HG02840 (cell line): ENCODE results near the gene COL9A2.
A peak's percentile ranks its signal among the peaks of the same experiment; 100 is the strongest.
"Not testable (repeated sequence)": the region's sequence is repeated elsewhere in the genome, so short reads cannot be mapped to it uniquely, and the experiment has no call there.

ENCODE experiments used
- ATAC-seq: cut with Tn5 transposase; IDR thresholded peaks from one replicate; pipeline ENCODE4 v1.9.1; 2021; ENCODE audit warnings: mild to moderate bottlenecking, moderate library complexity, moderate number of reproducible peaks; ENCODE audit not compliant: unreplicated experiment, low FRiP score

COL9A2 gene

DNA sequence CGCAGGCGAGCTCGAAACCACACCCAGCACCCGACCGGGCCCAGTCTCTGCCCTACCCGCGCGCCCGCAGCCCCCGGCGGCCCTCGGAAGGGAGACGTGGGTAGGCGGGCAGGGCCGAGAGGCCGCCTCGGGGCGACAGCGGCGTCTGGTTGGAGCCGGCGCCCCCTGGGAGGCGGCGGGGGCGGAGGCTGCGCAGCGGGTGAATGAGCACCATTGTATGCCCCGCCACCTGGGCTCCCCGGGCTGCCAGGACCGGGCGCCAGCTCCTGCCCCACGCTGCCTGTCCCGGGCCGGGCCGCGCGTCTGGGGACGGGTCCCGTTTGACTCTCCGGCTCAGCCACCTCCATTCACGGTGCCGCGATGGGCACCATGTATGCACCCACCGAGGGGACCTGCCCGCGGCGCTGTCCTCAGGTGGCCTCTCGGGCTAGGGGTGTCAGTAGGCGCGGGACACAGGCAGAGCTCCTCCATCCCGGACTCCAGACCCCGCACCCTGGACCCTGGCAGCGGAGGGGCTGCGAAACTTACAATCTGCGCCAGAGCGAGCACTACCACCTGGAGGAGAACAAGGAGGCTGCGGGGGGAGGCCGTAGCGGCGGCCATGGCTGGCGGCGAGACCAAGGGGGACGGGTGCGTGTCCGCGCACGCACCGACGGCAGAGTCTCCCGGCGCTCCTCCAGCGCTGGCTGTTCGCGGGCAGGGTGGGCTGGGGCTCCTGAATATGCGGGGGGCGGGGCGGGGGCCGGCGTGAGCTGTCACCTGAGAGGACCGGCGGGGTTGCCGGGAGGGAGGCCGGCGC is at the start of gene COL9A2:
Gene COL9A2, minus strand, starts transcription at position 692 of the 799 bp plus-strand sequence. Its CDS starts 89 bp downstream, at position 603.
- ATAC-seq, result no peak

DNA sequence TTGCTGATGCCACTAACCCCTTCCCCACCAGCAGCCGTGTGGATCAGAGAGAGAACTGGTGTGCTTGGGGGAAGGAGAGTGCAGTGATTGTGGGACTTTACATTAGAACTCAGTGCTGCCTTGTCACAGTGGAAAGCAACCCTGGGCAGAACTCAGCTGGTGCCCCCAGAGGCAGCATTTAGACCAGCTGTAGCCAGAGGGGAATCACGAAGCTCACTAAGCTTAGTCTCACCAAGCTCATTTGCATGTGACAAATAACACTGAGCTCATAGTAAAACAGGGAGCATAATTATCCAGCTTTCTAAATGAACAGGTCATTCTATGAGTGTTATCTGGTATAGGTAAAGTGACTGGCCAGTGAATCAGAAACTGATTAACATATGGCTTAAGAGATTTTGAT is 46.6 kb upstream of the COL9A2 start:
- peak; percentile 88 for ATAC-seq

DNA sequence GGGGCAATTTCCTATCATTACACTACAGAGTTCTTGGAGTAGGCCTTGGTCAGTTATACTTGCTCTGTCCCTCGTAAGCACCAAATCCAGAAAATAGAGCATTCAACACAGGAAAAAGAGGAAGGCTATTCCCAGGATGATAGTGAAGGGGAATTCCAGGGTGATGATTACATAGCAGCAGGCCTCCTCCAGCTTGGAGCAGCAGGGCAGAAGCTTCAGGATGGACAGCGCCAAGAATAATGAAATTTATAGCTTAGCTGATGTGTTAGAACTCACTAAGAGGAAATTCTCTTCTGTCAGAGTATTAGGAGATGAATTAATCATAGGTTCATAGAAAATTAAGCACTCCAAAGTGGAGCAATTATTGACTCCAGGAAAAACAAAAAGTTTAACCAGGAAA is 45.6 kb upstream of the COL9A2 start:
- no peak for ATAC-seq

DNA sequence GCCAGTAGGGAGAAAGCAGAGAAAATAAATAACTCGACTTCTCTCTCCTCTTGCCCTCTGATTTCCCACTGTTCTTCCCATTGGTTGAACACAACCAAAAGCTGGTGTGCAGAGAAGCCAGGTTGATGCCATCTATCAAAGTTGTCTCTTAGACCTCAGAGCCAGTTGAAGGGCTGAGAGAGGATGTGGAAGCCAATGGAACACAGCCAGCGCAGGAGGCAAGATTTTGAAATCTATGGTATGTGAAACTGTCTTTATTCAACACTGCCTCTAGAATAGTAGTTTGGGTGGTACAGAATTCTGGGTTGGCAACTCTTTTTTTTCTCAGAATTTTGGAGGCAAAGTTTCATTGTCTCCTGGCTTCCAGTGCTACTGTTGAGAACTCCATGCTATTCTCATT is 45.1 kb upstream of the COL9A2 start:
- ATAC-seq, result no peak

DNA sequence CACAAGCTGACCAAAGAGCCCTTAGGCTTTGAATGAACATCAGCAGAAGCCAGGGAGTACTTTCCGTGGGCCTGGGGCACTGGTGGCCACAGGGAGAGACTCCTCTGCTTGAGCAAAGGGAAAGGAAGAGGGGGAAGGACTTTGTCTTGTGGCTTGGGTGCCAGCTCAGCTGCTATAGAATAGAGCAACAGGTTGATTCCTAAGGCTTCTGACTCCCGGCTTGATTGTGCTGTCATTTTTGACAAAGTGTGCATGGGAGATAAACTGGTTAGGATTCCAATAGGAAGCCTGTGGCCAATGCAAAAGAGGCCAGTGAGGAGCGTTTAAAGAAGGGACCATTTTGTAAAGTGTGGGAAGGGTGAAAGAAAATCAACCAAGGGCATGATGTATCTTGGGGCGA is 44.6 kb upstream of the COL9A2 start:
- ATAC-seq, result no peak

DNA sequence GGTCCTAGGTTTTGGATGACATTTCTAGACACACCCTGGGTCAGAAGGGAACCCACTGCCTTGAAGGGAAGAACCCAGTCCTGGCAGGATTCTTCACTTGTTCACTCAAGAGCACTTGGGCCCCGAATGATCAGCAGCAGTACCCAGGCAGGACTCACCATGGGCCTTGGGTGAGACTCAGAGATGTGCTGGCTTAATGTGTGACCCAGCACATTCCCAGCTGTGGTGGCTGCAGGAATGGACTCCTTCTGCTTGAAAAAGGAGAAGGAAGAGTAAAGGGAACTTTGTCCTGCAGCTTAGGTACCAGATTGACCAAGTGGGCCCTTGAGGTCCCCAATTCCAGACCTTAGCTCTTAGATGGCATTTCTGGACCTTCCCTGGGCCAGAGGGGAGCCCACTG is 44.1 kb upstream of the COL9A2 start:
- no peak for ATAC-seq

DNA sequence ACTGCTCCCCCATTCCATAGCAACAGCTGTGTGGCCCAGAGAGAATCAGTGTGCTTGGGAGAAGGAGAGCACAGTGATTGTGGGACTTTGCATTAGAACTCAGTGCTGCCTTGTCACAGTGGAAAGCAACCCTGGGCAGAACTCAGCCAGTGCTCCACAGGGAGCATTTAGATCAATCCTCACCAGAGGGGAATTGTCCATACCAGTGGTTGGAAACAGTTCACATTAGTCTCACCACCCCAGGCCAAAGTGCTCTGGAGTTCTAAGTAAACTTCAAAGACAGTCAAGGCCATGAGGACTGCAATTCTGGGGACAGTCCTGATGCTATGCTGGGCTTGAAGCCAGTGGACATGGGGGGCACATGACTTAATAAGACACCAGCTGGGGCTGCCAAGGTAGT is 43.5 kb upstream of the COL9A2 start:
- no peak for ATAC-seq

DNA sequence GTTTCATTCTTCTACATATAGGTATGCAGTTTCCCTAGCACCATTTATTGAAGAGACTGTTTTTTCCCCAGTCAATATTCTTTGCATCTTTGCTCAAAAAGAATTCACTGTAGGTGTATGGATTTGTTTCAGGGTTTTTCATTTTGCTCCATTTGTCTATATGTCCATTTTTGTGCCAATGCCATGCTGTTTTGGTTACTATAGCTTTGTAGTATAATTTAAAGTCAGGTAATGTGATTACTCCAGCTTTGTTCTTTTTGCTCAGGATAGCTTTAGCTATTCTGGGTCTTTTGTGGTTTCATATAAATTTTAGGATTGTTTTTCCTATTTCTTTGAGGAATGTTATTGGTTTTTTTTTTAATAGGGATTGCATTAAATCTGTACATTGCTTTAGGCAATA is 40.5 kb upstream of the COL9A2 start:
- ATAC-seq, result no peak

DNA sequence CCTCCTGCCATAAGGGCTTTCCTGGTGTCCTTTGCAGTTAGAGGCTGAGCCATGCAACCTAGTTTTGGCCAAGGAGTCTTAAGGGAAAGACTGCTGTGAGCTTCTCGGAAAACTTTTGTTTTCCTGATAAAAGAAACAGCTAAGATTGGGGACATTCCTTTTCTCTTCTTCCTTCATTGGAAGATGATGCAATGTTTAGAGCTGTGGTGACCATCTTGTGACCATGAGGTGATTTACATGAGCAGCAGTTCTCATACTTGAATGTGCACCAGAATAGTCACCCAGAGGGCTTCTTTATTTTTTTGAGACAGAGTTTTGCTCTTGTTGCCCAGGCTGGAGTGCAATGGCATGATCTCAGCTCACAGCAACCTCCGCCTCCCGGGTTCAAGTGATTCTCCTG is 36.0 kb upstream of the COL9A2 start:
- no peak for ATAC-seq

DNA sequence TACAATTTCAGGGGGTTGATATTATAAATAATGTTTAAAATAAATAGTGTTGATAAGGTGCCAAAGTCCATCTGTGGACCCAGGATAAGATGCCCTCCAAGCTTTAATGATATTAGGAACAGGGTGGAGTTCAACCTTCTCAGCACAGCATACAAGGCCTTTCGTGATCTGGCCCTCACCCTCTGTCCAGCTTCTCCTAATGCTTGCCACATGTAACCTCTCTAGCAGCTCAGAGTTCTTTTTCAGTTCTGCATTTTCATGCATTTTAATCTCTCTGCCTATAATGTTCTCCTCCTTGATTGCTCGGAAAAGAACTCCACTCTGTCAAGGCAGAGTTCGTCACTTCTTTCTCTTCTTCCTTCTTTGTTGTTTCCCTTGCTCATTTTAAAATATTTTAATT is 35.0 kb upstream of the COL9A2 start:
- no peak for ATAC-seq

DNA sequence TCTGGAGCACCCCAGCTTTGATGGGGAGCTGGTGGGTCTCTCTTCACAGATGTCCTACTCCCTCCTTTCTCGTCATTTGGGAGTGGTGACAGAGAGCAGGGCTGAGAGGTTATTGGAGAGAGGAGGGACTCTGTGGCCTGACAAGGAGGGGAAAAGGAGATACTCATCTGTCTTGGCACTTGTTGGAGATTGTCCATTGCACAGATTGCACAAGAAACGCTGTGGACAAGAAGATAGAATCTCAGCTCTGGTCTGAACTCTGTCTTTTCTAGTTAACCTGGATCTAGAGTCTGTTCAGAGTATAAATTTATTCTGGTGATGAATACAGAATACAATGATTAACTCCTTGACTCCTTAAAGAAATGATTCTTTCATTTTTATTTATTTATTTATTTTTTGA is 34.0 kb upstream of the COL9A2 start:
- ATAC-seq, result no peak

DNA sequence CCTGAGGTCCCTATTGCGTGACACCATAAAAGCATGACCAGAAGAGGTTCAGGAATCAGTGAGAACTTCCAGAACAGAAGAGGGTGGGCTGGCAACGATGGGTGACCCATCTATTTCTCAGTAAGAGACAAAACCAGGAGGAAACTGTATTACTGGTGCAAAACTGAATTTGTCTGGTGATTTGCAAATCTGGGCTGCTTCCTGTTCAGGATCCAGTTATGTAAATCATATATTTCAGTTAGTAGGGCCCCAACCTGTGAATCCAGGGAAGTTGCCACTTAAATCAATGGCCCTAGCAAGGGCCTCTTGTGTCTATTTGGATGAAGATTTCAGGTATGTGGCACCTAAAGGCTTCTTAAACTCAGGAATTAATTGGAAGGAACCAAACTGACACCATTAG is 33.3 kb upstream of the COL9A2 start:
- no peak for ATAC-seq

DNA sequence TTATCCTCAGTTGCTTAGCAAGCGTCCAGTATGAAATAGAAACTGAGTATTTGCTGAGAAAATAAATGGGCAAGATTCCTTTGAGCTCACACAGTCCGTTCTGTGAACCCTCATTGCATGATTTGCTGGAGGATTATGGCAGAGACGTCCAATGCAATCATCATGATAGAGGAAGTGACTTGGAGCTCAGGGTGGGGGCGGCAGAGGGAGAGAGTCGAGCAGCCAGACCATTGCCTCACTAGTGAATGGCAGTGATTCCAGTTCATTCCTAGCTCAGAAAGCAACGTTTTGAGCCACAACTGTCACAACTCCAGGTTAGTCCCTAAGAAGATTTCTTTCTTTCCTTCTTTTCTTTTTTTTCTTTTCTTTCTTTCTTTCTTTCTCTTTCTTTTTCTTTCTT is 27.5 kb upstream of the COL9A2 start:
- ATAC-seq, result no peak

DNA sequence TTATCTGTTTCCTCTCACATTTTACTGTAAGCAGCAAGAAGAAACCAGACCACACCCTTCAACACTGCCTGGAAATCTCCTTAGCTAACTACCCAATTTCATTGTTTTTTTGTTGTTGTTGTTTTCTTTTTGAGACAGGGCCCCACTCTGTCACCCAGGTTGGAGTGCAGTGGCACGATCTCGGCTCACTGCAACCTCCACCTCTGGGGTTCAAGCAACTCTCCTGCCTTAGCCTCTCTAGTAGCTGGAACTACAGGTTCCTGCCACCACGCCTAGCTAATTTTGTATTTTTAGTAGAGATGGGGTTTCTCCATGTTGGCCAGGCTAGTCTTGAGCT is 25.3 kb upstream of the COL9A2 start:
- ATAC-seq, result not testable (repeated sequence)

DNA sequence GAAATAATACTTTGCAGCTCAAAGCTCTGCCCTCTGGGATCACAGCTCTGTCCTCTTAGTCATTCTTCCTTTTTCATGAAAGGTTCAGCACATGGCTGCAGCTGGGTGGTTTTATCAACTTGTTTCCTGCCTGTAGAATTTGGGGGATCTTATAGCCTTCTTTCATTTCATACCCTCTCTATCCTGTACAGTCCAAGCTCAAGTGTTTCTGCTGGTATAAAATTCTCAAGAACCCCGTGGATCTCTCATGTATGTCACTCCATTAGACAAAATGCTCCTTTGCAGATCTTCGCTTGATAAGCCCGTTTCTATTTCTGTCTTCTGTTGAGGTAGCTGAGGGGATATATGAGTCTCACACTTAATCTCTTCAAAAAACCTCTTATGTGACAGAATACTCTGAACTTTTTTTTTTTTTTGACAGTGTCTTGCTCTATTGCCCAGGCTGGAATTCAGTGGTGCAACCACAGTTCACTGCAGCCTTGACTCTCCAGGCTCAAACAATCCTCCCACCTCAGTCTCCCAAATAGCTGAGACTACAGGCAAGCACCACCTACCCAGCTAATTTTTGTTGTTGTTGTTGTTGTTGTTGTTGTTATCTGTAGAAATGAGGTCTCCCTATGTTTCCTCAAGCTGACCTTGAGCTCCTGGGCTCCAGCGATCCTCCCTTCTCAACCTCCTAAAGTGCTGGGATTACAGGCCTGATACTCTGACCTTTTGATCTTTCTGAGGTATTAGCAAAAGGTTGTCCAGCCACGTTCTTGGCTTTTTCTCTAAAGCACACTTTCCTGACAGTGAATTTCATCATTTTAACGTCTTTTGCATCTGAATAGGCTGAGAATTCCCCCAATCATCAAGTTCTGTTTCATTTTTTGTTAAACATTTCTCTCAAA is 24.6 kb upstream of the COL9A2 start:
- ATAC-seq, result no peak

DNA sequence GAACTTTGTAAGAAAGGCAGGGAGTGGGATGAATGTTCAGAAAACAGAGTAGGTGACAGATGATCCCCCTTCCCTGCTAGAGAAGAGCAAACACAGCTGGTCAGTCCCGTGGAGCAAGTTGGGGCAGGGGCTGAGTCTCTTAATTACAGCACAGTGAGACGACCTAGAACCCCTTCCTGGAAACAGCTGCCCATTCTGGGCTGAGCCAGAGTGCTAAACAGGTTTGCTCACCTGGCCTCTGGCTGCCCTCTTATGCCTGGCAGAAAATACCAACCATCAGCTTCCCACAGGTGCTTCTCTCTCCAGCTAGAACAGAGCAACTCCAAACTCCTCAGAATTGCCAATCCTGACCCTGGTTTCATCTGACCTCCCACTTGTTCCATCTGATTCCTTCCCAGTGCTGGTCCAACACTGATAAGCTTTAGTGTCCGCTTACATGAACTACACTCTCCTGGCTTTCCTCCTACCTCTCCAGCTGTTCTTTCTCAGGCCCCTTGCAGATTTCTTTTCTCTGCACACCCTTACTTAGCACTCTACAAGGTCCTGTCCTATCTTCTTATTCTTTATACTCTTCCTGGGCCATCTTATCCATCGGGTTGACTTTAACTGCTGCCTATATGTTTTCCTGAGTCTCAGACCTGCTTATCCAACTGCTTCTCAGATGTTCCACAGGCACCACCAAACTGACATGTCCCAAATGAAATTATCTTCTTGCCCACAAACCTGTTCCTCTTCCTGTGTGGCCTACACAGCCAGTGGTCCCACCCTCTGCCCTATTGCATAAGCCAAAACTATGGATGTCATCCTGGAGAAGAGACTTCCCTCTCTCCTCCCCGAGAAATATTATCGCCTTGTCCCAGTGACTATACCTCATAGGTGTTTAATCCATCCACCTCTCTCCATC is 22.6 kb upstream of the COL9A2 start:
- no peak for ATAC-seq

DNA sequence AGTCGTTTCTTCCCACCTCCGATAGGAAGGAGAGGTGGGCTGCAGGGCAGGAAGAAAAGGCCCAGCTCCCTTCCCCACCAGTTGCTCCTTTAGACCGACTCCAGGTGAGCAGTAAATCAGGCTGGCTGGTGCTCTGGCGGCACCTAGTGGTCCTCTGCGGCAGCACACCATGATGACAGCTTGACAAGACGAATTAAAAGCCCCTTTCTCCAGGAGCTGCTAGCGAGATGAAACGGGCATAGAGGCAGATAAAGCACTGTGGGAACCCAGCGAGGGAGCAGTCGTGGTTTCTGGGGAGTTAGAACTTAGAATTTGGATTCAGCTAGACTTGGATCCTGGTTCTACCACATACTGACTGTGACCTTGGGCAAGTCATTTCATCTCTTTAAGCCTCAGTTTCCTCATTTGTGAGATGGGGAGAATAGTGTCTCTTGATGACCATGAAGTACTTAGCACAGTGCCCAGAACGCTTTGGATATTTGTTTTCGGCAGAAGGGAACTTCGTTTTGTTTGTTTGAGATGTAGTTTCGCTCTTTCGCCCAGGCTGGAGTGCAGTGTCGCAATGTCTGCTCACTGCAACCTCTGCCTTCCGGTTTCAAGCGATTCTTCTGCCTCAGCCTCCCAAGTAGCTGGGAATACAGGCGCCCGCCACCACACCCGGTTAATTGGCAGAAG is 21.8 kb upstream of the COL9A2 start:
- ATAC-seq, result no peak

DNA sequence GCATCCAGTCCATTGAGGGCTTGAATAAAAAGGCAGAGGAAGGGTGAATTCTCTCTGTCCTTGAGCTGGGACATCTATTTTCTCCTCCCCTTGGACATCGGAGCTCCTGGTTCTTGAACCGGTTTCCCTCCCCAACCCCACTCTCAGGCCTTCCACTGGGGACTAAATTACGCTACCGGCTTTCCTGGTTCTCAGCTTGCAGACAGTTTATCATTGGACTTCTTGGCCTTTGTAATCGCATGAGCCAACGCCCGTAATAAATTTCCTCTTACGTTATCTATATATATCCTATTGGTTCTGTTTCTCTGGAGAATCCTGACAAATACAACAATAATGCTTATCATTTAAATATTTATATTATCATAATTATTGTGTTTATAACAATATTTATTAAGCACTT is 20.4 kb upstream of the COL9A2 start:
- ATAC-seq, result no peak

DNA sequence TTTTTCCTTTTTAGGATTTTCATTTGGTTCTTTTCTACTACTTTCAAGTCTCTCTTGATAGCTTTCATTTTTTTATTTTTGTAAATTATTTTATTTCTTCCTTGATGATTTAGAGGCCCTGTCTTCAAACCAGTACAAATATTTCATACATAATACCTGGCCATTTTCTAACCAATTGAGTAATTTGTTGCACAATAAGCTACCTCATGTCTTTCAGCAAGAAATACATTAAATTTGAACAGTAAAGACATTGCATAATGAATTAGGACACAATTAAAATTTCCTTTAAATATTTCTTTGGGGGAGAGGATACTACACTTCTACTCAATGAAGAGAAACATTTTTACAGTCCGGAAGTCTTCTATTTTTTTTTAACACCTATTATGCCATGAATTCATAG is 15.6 kb upstream of the COL9A2 start:
- ATAC-seq, result no peak

DNA sequence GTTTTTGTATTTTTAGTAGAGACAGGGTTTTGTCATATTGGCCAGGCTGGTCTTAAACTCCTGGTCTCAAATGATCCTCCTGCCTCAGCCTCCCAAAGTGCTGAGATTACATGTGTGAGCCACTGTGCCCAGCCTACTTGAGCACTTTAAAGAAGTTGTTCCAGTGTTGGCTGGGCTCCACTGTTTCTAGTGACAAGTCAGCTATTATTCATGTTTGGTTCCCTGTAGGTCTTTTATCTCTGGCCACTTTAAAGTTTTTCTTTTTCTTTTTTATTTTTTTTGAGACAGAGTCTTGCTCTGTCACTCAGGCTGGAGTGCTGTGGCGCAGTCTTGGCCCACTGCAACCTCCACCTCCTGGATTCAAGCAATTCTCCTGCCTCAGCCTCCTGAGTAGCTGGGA is 14.3 kb upstream of the COL9A2 start:
- ATAC-seq, result not testable (repeated sequence)
